Embryonic facial prominence (tissue), 1 donor: ENCODE results near the gene KRTCAP2.
"Not testable (repeated sequence)": the region's sequence is repeated elsewhere in the genome, so short reads cannot be mapped to it uniquely, and the experiment has no call there.

Source experiments
- DNase-seq: peaks from one replicate; pipeline ENCODE4 v3.0.0-alpha.2; 2016; ENCODE audit errors: extremely low spot score

The KRTCAP2 gene

DNA sequence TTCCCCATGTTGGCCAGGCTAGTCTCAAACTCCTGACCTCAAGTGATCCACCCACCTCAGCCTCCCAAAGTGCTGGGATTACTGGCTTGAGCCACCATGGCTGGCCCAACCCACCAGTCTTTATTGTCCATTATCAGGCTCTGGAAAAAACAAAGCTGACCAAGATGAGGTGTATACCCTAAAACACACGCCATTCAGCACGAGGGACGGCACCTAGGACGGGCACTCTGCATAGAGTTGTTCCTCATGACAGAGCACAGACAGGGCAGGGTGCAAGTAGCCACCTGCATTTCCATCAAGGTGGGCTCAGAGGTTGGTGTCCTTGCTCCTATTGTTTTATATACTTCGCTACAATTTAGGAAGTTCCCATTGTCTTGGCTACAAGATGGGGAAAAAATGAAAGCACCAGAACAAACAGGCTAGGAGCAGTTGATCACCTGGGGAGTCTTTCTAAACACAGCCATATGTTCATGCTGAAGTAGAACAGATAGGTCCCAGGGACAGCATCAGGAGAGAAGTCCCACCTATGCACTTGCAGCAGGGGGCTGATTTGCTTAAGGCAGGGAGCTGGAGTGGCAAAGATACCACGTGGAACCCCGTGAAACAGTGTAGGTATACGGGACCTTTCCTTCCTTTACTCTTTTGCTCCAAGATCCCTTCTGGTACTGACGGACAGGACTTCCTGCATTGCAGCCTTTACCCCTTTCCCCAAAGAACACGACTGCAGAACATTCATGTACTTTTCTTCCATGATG, 4.5 kb downstream of the KRTCAP2 start:
- no peak for DNase-seq

GRCh38 chr1:155168105-155168445, 5.0 kb downstream of the KRTCAP2 start:
- DNase-seq = not testable (repeated sequence)

DNA sequence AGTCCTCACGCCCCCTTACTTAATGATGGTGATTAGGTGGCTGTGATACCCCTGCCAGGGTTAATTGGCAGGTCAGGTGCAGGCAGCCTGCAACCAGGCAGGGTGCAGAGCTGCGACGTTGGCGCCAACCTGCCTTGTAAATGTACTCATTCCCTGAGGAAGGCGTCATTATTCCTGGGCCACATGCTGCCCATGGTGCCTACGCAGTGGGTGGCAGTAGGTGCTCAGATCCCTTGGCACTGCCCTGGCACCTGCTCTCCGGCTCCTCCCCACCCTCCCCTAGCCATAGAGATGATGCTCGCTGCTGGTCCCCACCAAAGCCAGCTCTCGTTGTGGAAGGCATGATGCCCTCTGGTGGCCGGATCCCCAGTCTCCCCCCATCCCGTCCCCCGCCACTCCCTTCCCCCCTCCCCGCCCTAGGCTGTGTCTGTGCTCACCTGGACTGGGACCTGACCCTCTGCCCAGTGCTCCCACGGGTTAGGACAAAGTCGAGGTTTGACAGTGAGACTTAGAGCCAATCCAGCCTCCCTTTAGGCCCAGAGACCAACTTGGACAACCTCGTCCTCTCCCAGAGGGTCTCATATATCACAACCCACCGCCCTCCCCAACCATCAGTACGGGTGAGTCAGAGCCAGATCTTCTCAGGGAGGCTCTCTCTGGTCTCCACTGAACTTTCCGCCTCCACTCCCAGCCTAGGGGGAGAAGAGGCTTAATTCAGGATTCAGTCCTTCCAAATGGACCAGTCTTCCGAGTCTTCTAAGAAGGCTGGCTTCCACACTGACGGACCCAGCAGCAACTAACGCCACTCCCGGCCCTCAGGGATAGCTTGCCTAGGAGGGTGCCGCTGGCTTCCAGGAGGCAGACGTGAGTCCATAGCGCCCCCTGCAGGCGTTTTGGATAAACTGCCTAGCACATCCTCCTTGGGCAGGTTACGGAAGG, 5.7 kb downstream of the KRTCAP2 start:
- DNase-seq = no peak

DNA sequence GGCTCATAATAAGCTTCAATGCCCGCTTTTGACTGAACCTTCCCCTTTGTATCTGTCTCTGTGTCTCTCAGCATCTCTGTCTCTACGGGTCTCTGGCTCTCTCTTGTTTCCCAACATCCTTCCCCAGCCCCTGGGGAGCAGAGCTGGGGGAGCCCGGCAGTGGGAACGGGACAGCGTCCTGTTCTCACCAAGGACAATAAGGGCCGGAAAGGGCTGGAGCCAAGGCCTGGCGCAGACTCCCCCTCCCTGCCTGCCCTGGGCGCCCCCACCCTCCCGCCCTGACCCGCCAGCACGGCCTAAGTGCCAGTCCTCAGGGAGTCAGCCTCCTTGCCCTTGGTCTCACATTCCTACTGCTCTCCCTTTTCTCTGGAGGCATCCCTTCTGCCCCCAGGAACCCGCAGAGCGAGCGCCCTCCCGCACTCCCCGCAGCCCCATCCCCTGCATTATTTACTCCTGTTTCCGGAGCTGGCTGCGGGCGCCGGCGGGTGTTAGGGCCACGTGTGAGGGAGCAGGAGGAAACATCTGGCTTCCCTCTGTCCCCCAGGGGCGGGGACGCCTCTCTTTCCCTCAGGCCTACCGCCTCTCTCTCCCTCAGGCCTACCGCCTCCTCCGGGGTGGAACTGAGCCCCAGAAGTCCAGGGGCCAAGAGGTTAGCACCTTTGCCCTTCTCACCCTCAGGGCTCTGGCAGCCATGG, 6.5 kb downstream of the KRTCAP2 start:
- no peak for DNase-seq

DNA sequence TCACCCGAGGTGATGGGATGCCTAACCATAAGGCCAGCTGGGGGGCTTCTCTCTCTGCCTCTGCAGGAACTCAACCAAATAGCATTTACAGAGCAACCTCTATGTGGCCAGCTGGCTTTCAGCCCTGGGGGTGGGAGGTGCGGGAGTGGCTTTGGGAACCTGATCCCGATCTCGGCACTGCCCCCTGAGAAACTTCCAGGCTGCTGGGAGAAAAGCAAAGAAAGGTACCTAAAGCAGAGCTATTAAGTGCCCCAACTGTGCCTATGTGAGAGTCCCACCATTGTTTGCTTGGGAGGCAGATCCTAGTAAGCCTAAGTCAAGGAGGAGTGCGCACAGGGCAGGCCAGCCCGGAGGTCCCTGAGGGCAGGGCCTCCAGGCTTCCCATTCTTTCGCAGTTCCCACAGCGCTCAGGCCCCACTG, 7.0 kb downstream of the KRTCAP2 start:
- DNase-seq = no peak

GRCh38 chr1:155164625-155165024, 8.5 kb downstream of the KRTCAP2 start:
- DNase-seq = not testable (repeated sequence)

GRCh38 chr1:155163785-155164184, 9.3 kb downstream of the KRTCAP2 start:
- not testable (repeated sequence) for DNase-seq

DNA sequence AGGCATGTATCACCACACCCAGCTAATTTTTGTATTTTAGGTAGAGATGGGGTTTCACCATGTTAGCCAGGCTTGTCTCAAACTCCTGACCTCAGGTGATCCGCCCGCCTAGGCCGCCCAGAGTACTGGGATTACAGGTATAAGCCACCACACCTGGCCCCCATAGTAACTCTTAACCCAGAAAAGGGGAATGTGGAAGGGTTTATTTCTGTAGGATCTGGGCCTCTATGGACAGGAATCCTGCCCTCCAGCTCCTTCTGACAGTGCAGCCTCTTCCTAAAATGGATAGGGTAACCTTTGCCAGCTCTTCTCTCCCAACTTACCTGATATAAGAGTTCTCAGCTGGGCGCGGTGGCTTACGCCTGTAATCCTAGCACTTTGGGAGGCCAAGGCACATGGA, 10.5 kb downstream of the KRTCAP2 start:
- DNase-seq = not testable (repeated sequence)

- no peak for DNase-seq
Observed at GRCh38 chr1:155160128-155160527, 13.0 kb downstream of the KRTCAP2 start.

DNA sequence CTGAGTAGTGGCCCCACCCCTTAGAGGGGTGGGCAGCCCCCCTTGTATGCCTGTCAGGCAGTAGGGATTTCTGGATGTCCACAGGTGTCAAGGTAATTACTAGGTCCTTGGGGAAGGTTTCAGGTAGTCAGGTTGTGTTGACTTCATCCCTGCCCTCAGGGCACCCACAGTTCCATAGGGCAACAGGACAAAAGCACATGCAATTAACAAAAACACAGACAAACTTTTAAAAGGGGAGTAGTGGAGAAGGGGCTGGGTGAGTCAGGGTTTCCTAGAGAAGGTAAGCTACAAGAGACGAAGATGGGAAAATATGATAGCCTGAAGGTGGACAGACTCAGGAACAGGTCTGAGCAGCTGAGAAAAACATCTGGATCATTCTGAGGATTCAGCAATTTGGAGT, 14.1 kb downstream of the KRTCAP2 start:
- no peak for DNase-seq

DNA sequence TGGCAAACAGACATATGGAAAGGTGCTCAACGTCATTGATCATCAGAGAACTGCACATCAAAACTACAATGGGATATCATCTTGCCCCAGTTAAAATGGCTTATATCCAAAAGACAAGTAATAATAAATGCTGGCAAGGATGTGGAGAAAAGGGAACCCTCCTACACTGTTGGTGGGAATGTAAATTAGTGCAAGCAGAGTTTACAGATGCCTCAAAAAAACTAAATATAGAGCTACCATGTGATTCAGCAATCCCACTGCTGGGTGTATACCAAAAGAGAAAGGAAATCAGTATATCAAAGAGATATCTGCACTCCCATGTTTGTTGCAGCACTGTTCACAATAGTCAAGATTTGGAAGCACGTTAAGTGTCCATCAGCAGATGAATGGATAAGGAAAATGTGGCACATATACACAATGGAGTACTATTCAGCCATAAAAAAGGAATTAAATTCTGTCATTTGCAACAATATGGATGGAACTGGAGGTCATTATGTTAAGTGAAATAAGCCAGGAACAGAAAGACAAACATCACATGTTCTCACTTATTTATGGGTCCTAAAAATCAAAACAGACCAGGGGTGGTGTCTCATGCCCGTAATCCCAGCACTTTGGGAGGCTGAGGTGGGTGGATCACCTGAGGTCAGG, 17.0 kb downstream of the KRTCAP2 start:
- DNase-seq = not testable (repeated sequence)

GRCh38 chr1:155145491-155145890, 27.6 kb downstream of the KRTCAP2 start:
- DNase-seq = no peak

DNA sequence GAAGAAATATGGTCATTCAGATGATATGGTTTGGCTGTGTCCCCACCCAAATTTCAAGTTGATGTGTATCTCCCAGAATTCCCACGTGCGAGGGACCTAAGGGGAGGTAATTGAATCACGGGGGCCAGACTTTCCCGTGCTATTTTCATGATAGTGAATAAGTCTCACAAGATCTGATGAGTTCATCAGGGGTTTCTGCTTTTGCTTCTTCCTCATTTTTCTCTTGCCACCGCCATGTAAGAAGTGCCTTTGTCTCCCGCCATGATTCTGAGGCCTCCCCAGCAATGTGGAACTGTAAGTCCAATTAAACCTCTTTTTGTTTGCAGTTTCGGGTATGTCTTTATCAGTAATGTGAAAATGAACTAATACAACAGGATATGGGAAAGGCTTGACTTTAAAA, 31.4 kb downstream of the KRTCAP2 start:
- DNase-seq = no peak

DNA sequence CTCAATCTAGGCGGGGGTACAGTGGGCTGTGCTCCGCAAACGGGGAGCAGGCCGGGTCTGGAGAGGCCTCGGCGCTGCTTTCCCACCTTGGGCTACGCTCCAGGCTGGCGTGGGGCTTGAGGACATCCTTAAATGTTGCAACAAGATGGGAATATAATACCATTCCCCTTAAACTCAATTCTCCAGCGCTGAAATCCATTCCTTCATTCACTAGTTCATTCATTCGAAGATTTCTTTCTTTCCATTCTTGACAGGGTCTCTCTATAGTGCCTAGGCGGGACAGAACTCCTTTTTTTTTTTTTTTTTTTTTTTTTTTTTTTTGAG, 32.5 kb downstream of the KRTCAP2 start:
- DNase-seq = no peak

DNA sequence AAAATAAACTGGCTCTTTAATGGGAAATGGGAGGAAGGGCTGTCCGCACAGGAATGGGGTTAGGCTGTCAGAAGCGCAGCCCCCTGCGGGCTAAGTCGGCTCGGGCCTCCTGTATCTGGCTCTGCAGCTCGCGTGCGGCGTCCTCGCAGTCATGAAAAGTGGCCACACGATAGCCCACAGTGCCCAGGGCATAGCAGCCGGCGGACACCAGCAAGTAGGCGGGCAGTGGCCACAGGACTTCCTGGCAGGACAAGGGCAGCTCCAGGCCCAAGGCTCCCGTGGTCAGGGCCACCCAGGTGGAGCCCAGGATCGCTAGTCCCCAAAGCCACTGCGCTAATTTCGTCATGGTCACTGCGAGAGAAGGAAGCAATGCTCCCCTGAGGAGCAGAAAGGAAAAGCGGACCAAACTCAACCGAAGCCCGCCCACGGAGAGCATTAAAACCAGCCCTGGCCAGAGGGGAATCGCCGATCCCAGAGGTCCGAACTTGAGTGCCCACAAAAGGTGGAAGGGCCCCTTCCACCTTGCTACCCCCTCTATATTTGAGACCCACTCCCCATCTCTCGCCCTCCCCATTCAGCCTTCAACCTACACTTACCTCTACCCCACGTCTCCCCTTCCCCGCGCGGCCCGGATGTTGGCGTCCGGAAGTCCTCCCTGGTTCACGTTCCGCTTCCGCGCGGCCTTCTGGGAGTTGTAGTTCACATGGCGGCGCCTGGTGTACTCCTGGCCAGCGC, 33.0 kb downstream of the KRTCAP2 start, which contains the start of gene DPM3:
Gene DPM3, minus strand, starts transcription at position 637 of the 735 bp plus-strand sequence. Its CDS starts 291 bp downstream, at position 346.
- peak; percentile 71 for DNase-seq

GRCh38 chr1:155137154-155137949, 35.8 kb downstream of the KRTCAP2 start:
- DNase-seq = no peak

- DNase-seq = no peak
Observed at GRCh38 chr1:155136748-155137147, 36.4 kb downstream of the KRTCAP2 start.

DNA sequence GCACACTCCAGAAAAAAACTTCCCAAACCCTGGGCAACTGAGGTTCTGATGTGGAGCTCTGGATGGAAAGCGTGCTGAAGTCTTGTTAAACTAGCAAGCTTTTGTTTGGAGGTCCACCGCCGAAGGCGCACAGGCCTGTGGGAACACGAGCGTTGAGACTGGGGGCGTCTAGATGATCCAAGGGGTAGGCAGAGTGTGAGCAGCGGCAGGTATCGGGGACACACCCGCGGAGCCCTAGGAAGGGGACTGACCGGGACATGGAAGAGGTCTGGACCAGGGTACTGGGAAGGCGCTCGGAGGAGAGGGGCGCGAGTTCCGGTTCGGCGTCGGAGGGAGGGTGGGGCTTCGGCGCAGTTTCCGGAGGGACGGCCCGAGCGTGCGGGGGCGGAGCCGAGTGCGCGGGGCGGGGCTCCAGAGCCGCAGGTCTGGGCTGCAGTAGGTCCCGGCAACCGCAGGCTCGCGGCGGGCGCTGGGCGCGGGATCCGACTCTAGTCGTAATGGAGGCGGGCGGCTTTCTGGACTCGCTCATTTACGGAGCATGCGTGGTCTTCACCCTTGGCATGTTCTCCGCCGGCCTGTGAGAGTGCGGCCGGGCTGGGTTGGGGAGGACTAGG, 37.6 kb downstream of the KRTCAP2 start, which contains the start of gene SLC50A1:
Gene SLC50A1, plus strand, starts transcription at position 438 of the 614 bp plus-strand sequence. Its CDS starts 60 bp downstream, at position 498.
- peak; percentile 91 for DNase-seq

DNA sequence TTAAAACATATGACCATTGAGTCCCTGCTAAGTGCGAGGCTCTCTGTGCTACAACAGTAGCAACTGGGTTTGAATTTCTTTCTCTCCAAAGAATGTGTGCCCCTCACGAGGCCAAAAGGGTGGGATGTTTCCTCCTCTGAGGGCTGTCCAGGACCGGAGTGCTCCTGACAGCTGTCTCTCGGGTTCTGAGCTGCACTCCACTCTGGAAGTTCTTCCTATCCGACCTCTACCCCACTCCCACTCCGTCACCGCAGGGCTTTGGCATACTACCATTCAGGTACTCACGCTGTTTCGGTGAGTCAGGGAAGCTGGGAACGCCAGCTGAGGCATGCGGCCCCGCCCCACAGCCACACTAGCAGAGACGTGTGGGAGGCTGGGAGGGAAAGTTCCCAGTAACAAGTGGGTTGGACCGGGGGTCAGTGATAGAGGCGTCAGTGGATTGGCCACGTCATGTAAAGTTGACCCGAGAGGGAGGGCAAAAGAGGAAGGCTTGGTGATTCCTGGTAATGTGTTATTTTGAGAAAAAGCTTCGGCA, 38.2 kb downstream of the KRTCAP2 start:
- peak; percentile 57 for DNase-seq
